SW 1271 (cell line): ENCODE data around the gene MXRA7.
"Not testable (repeated sequence)": the region's sequence is repeated elsewhere in the genome, so short reads cannot be mapped to it uniquely, and the experiment has no call there.

Experiments used
- DNase-seq, 2 experiments: peaks; one replicate each; lab custom pipeline; 2025; lab: John Stamatoyannopoulos, UW

The MXRA7 gene

DNA sequence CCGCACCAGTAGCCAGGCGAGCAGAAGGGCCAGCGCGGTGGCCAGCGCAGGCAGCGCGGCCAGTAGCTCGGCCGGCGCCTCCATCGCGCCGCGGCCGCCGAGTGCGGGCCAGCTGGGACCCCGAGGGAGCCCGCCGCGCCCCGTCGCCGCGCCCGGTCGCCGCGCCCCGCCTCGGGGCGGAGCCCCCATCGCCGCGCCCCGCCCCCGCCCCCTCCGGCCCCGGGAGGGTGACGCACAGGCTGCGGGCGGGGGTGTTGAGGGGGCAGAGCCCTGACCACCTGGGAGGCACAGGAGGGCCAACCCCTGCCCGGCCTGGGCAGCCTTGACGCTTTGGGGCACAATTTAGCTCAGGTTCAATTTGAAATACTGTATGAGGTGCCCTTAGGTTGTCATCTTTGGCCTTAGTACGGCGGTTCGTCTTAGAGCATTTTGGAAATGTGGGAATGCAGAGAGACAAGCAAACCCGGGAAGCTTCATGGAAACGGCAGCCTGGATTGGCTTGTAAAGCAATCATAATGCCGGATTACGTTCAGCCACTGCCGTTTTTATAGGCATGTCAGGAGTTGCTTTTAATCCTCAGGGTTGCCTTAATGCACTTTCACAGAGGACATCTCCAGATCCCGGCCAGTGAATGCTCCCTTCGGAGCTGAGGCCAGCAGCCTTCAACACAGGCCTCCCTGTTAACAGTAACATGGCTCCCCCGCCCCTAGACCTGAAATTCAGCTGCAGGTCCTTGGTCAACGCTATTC, at the start of gene MXRA7:
Gene MXRA7, minus strand, starts transcription at position 103 of the 749 bp plus-strand sequence. Its CDS starts 19 bp downstream, at position 84.
- peak in 1 of 2 experiments; percentile 38 for DNase-seq

DNA sequence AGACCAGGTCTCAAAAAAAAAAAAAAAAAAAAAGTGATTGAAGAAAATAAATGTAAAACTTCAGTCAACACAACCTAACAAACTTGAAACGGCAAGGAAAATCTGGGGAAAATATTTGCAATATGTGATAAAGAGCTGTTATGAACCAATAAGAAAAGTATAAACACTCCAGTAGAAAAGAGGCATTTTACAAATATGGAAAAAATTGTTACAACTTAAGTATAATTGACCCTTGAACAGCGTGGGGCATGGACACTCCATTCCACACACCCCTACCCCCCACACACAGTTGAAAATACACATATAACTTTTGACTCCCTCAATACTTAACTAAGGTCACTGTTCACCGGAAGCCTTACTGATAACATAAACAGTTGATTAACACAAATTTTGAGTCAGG, 47.8 kb upstream of the MXRA7 start:
- no peak for DNase-seq

GRCh38 chr17:76757256-76757655, 46.5 kb upstream of the MXRA7 start:
- DNase-seq = no peak

DNA sequence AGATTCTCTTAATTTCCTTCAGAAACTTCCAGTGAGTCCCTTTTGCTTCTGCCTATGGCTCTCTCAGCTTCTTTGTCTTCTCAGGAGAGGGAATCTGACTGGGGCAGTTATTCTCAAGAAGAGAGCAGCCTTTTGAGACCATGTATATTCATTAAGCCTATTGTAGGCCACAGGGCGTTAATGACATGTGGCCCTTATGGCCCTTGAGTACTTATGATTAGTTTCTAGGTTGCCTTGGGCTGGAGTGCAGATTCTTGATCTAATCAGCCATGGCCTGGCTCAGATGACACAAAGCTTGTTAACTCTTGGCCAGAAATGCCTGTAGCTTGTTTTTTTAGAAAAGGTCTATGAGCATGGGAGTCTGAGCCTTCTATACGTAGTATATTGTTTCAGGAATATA, 44.5 kb upstream of the MXRA7 start:
- DNase-seq = no peak

DNA sequence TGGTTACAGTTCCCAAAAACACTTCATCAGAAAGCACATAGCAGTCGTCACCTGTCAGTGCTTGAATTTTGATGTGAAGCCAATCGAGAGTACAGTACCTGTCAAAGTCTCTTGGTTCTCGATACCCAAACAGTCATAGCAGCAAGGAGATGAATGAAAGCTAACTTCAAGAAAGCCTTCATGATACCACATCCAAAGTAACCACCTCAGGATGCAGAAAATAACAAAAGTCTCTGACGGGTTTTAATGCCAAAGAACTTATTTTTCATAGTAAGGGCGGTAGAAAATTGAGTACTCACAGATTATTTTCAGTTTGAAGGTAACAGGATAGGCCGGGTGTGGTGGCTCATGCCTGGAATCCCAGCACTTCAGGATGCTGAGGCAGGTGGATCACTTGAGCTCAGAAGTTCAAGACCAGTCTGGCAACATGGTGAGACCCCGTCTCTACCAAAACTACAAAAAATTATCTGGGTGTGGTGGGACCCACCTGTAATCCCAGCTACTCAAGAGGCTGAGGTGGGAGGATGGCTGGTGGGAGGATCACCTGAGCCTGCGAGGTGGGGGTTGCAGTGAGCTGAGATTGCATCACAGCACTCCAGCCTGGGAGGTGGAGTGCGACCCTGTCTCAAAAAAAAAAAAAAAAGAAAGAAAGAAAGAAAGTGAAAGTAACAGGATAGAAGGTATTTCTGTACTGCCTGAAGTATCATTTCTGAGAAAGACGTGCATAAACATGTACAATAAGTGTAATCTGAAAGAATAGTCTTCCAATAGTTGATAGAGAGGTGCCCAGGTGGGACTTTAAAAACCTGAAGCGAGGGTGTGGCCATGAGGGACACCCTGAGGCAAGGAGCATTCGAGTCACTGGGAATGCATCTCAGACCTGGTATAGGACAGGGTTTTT, 42.5 kb upstream of the MXRA7 start:
- no peak for DNase-seq

GRCh38 chr17:76752006-76752405, 41.2 kb upstream of the MXRA7 start:
- no peak for DNase-seq

DNA sequence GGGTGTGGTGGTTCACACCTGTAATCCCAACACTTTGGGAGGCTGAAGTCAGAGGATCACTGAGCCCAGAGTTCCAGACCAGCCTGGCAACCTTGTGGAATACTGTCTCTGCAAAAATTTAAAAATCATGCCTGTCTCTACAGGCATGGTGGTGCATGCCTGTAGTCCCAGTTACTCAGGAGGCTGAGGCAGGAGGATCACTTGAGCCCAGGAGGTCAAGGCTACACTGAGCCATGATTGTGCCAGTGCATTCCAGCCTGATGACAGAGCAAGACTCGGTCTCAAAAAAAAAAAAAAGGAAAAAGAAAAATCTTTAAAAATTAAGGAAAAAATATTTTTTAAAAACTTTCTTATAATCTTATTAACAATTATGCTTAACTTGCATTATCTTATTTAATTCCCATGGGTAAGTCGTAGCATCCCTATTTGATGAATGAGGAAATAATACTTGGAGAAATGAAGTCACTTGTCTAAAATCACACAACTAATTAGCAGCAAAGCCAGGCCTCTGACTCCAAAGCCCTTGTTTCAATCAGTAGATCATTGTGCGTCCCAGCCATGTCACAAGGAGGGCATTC, 40.7 kb upstream of the MXRA7 start:
- DNase-seq = no peak

DNA sequence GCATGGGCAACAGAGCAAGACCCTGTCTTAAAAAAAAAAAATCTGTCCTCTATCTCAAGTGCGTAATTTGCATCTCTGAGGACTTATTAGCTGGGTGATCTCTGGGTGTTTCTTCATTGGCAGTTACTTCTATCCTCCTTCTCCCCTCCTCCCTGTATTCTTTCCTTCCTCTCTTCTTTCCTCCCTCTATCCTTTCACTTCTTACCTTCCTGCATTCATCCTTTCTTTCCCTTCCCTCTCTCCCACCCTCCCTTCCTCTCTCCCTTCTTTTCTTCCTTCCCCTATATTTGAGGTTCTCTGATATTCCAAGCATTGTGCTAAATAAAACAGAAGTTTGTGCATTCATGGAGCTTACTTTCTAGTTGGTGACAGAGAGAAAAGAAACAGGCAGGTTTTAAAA, 37.9 kb upstream of the MXRA7 start:
- DNase-seq = no peak

- no peak for DNase-seq
These were observed 37.1 kb upstream of the MXRA7 start for GRCh38 chr17:76747716-76748363.

- not testable (repeated sequence) for DNase-seq
These were observed 35.0 kb upstream of the MXRA7 start for GRCh38 chr17:76745785-76746184.

GRCh38 chr17:76744747-76745146, 34.0 kb upstream of the MXRA7 start:
- DNase-seq = no peak

DNA sequence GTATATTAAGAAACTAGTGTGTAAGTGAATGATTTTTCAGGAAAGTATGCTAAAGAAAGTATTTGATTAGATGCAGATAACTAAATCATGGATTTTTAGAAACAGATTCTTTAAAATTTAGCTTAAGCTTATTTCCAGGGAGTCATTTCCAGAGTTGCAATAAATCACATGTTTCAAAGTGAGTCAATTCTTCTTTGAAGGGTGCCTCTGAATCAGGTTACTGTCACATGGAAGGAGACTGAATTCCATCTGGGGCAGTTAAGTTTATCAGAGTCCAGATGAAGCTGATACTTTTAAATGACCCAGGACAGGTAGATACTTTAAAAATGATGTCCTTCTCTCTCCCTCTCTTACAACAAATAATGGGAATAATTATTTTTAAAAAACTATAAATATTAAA, 32.2 kb upstream of the MXRA7 start:
- no peak for DNase-seq

DNA sequence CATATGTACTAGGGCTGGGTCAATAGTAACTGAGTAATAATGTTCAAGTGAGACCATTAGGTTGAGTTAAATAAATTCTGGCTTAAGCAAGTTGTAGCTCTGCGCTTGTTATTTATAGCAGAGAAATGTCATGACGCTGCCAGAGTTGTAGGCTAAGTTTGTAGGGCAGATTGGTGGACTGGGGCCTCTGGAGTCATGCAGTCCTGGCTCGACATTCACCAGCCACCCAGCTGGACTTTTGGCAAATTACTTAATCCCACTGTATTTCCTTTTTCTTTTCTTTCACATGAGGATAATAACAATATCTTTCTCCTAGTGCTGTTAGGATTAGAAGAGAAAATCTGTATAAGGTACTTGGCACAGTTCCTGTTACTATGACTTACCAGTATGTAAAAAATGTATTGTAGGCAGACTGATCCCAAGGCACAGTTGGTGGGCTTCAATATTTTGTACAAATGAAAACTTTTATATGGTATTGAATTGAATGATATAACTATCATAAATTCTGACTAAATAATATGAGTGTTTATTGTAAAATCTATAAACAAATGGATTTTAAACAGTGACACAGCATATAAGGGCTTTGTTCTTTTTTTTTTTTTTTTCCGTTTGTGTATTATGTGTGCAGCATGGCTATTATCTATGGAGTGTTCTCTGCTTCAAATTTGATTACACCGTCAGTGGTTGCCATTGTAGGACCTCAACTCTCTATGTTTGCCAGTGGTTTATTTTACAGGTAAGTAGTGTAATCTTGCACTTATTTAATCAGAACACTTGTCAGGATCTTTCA, 29.8 kb upstream of the MXRA7 start:
- DNase-seq = no peak

GRCh38 chr17:76739568-76740115, 28.9 kb upstream of the MXRA7 start:
- DNase-seq = not testable (repeated sequence)

DNA sequence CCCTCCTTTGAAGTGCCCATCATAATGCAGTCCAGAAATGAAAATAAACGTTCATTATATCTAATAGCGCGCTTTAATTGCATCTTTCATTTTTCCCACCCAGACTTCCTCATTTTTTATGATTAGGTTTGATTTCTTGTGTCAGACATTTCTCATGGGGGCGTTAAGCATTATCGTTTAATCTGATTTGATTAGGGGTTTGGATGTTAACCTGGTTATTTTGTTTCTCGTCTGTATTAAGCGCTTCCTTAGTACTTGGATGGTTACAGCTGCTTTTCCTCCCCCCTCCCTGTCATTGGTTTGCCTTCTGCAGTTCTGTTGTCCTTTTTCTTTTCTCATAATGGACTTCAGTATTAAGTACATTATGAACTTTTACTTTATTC, 27.7 kb upstream of the MXRA7 start:
- no peak for DNase-seq

GRCh38 chr17:76737676-76738467, 27.1 kb upstream of the MXRA7 start, which contains the start of gene MFSD11:
Gene MFSD11 (plus strand): TSS chr17:76738119. CDS start chr17:76738353, 234 bp downstream.
- DNase-seq = peak; percentile 63 to 89

DNA sequence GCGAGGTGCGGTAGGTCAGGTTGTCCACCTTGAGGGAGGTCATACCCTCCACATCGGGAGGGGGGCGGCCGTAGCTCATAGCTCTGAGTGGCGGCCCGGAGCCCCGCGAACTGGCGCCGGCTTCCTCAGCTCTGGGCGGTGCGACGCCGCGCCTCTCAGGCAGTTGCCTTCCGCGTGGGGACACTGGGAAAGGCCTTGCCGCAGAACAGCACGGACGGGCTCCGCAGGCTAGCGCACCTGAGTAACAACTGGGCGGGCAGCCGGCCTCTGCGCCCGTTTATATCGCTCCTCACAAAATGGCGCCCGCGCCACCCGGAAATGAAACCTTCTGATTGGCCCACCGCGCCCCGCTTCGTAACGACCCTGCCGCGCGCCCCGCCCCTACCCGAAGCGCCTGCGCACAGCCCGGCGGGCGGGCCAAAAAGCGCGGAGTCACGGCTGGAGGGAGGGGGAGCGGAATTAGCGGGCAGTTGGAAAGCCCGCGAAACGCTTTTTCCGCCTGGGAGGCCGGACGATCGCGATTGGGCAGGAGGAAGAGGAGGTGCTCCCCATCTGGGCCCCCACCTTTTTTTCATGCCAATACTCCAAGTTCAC, 26.4 kb upstream of the MXRA7 start, which contains the start of gene SRSF2:
Gene SRSF2, minus strand, starts transcription at position 250 of the 594 bp plus-strand sequence. Its CDS starts 171 bp downstream, at position 79.
- peak; percentile 89 to 98 for DNase-seq

DNA sequence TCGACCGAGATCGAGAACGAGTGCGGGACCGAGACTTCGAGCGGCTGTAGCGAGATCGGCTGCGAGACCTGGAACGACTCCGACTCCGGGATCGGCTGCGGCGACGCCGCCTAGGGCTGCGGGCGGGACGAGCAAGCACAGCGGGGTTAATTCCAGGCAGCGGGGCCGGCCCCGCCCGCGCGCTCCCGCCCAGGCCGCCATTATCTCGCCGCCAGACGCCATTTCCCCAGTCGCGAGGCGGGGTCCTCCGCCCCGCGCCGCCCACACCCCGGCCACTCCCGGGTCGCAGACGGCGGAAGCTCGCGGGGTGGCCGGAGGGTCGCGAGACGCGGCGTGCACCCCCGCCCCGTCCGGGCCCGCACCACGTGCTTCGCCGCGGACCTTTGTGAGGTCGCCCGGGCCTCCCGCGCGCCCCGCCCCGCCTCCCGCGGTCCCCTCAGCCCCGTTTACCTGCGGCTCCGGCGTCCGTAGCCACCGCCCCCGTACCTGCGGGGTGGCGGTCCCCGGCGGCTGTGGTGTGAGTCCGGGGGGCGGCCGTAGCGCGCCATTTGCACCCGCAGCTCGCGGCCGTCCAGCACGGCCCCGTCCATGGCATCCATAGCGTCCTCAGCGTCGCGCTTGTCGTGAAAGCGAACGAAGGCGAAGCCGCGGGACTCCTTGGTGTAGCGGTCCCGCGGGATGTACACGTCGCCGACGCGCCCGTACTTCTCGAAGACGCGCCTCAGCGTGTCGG, 25.8 kb upstream of the MXRA7 start:
- peak in 1 of 2 experiments; percentile 58 for DNase-seq
